ENCODE data around the gene PLET1. TPM values are rescaled to one million over a fixed set of nuclear protein-coding genes. Genes with fewer than 3 reads are reported as not detected.

PLET1 gene
- total RNA-seq, 6 experiments from 2014 or later = not detected

- no peak overlapping the region for H3K4me3 Mint-ChIP-seq
- H3K4me1 Mint-ChIP-seq (ENCODE audit: low read depth) = peaks cover 14% of the 10 kb centered on the region
- peaks cover 10% of the 10 kb centered on the region for H3K36me3 Mint-ChIP-seq (ENCODE audit: low read depth)
- peak; percentile 35 for DNase-seq
- H3K27ac Mint-ChIP-seq = no peak overlapping the region
- no peaks in the 10 kb centered on the region for H3K9me3 Mint-ChIP-seq
- H3K27me3 Mint-ChIP-seq (ENCODE audit: insufficient read depth) = peaks cover 5% of the 10 kb centered on the region
- TF ChIP-seq CTCF (IDR thresholded peaks at IDR 0.05) = no peak
Observed at GRCh38 chr11:112248201-112248600, 12.5 kb downstream of the PLET1 start.

- H3K36me3 Mint-ChIP-seq (ENCODE audit: low read depth) = peaks cover 17% of the 10 kb centered on the region
- no peaks in the 10 kb centered on the region for H3K9me3 Mint-ChIP-seq
- DNase-seq = no peak
- no peak overlapping the region for H3K4me3 Mint-ChIP-seq
- no peak for TF ChIP-seq CTCF (IDR thresholded peaks at IDR 0.05)
- no peak overlapping the region for H3K27ac Mint-ChIP-seq
- H3K4me1 Mint-ChIP-seq (ENCODE audit: low read depth) = peaks cover 16% of the 10 kb centered on the region
- peaks cover 4% of the 10 kb centered on the region; the same call in 1 of the 2 replicates for H3K27me3 Mint-ChIP-seq (ENCODE audit: insufficient read depth)
Observed at GRCh38 chr11:112247201-112247600, 13.5 kb downstream of the PLET1 start.

- Mint-ChIP-seq H3K36me3 (ENCODE audit: low read depth) (peaks cover 49% of the 10 kb centered on the region), H3K27me3 (ENCODE audit: insufficient read depth) (no peaks in the 10 kb centered on the region; the same call in 1 of the 2 replicates), H3K4me3 (no peak overlapping the region), H3K9me3 (no peaks in the 10 kb centered on the region), H3K4me1 (ENCODE audit: low read depth) (peaks cover 23% of the 10 kb centered on the region), H3K27ac (peak overlapping the region; percentile 51)
- DNase-seq = peak; percentile 77
- TF ChIP-seq CTCF (IDR thresholded peaks at IDR 0.05) = no peak
Observed at GRCh38 chr11:112241486-112241885, 19.2 kb downstream of the PLET1 start.

GRCh38 chr11:112238041-112238440 lies 22.6 kb downstream of the PLET1 start:
- H3K27ac Mint-ChIP-seq = no peak overlapping the region
- no peaks in the 10 kb centered on the region for H3K9me3 Mint-ChIP-seq
- no peak for DNase-seq
- H3K4me1 Mint-ChIP-seq (ENCODE audit: low read depth) = peaks cover 23% of the 10 kb centered on the region
- H3K4me3 Mint-ChIP-seq = no peak overlapping the region
- no peak for TF ChIP-seq CTCF (IDR thresholded peaks at IDR 0.05)
- H3K36me3 Mint-ChIP-seq (ENCODE audit: low read depth) = peaks cover 51% of the 10 kb centered on the region
- H3K27me3 Mint-ChIP-seq (ENCODE audit: insufficient read depth) = no peaks in the 10 kb centered on the region

- no peak for DNase-seq
- Mint-ChIP-seq H3K27me3 (ENCODE audit: insufficient read depth) (no peaks in the 10 kb centered on the region), H3K4me1 (ENCODE audit: low read depth) (peaks cover 23% of the 10 kb centered on the region), H3K9me3 (no peaks in the 10 kb centered on the region), H3K4me3 (no peak overlapping the region), H3K27ac (no peak overlapping the region), H3K36me3 (ENCODE audit: low read depth) (peaks cover 51% of the 10 kb centered on the region)
- TF ChIP-seq CTCF (IDR thresholded peaks at IDR 0.05) = no peak
Observed at GRCh38 chr11:112237451-112237850, 23.2 kb downstream of the PLET1 start.
